ENCODE data around the gene CDADC1.

GRCh38 chr13:49278211-49278610, 30.5 kb downstream of the CDADC1 start:
- TF ChIP-seq CTCF (IDR thresholded peaks at IDR 0.05; ENCODE audit: low read depth, low read length) (no peak), EZH2phosphoT487 (IDR thresholded peaks at IDR 0.05; ENCODE audit: low read depth) (no peak)

All from OCI-LY3 (cell line).